GM18909 (cell line): ENCODE data around the gene FRAT2.

Experiments
- ATAC-seq: cut with Tn5 transposase; IDR thresholded peaks from one replicate; pipeline ENCODE4 v1.9.1; 2021; ENCODE audit warnings: mild to moderate bottlenecking; ENCODE audit not compliant: unreplicated experiment, poor library complexity

FRAT2 gene

DNA sequence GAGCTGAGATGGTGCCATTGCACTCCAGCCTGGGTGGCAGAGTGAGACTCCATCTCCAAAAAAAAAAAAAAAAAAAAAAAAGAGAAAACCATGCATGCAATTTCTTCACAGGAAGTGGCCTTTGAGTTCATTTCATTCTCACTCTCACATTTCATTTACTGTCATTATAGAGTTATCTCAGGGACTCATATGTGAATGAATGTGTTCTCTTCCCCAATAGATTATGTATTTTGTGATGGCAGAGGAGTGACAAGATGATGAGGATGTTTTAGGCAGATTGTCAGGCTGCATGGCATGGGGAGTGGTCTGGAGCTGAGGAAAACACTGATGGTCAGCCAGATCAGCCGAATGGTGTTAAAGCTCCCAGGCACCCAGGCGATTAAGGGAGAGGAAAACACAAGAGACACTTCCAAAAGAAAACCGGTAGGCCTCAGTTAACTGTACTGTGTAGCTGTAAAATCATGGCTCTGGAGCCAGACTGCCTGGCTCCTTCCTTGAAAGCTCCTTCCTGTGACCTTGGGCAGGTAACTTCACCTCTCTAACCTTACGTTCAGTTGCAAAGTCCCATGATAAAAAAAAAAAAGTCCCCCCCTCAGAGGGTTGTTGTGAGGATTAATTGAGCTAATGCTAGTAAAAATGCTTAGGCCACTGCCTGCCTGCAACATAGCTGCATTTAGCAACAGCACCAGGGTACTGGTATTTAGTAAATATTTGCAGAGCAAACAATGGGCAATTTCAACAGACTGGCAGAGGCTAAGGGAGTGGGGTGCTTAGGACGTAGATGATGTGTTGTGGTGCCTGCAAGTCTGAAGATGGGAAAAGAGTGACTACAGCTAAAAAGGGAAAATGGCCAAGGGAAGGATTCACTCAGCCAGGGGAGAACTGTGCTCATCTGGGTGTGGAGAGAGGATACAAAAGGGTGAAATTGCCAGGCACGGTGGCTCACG lies 6.9 kb downstream of the FRAT2 start:
- no peak for ATAC-seq

GRCh38 chr10:97325754-97326153 lies 8.8 kb downstream of the FRAT2 start:
- no peak for ATAC-seq

DNA sequence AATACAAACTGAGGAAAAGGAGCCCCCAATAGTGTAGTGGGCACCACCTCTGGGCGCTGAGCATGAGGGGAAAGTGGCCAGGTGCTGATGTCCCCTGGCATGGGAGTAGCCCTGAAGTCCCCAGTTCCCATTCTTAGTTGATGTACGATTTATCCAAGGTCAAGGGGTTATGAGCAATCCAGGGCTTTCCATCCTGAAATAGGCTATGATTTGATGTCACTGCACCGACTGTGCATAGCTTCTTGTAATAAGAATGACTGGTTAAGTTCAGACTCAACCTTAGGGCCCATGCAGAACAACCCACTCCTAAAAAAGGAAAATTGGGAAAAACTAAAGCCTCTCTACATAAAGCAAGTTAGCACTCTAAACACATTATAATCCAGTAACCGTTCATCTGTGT lies 11.0 kb downstream of the FRAT2 start:
- no peak for ATAC-seq

DNA sequence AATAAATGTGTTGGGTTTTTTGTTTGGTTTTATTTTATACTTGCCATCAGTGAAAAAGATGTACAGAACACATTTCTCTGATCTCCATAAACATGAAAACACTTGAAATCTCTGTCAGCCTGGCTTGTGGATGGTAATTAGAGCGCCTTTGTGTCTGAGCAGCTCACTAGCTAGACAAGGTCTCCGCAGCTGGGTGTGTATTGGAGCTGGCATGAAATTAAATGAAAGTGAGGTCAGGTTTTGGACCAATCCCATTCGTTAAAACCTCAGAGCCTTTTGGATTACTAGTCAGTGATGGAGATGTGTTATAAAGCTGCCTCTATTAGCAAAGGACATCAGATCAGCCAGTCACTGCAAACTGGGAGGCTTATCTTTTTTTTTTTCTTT lies 12.7 kb downstream of the FRAT2 start:
- no peak for ATAC-seq

GRCh38 chr10:97321032-97321803 lies 13.3 kb downstream of the FRAT2 start:
- no peak for ATAC-seq

DNA sequence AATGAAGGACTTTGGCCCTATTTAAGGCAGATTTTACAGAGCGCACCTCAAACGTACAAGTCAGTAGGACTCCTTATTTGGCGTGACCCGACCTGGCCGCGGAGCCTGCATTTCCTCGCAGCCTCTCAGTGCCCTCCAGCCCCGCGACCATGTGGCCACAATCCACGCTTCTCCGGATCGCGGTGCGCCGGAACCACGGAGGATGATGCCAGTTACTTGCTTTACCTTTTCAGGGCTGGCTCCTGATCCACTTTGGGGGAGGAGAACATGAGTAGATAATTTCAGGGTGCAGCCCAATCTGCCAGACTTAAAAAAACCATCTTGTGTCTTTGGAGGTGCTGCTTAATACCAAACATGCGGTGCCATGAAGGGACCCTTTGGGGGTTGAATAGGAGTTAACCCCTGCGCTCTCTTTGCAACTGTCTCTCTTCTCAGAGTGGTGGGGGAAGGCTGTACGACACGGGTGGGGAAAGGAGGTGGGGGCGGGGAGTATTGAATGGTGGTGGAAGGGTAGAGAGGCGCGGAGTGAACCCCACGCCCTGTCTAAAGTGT lies 14.0 kb downstream of the FRAT2 start:
- ATAC-seq, result no peak

DNA sequence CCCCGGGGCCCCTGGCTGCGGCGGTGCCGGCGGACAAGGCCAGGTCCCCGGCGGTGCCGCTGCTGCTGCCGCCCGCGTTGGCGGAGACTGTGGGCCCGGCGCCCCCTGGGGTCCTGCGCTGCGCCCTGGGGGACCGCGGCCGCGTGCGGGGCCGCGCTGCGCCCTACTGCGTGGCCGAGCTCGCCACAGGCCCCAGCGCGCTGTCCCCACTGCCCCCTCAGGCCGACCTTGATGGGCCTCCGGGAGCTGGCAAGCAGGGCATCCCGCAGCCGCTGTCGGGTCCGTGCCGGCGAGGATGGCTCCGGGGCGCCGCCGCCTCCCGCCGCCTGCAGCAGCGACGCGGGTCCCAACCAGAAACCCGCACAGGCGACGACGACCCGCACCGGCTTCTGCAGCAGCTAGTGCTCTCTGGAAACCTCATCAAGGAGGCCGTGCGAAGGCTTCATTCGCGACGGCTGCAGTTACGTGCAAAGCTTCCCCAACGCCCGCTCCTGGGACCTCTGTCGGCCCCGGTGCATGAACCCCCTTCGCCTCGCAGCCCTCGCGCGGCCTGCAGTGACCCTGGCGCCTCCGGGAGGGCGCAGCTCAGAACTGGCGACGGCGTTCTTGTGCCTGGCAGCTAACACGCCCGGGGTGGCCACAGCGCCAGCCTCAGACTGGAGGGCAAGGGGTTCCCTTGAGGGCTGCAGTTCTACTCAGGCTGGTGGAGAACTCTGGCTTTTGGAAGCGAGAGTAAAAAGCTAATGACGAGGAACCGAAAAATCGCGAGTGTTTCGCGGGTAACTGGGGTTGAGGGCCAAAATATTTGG lies 14.7 kb downstream of the FRAT2 start:
- ATAC-seq, result peak; percentile 39

DNA sequence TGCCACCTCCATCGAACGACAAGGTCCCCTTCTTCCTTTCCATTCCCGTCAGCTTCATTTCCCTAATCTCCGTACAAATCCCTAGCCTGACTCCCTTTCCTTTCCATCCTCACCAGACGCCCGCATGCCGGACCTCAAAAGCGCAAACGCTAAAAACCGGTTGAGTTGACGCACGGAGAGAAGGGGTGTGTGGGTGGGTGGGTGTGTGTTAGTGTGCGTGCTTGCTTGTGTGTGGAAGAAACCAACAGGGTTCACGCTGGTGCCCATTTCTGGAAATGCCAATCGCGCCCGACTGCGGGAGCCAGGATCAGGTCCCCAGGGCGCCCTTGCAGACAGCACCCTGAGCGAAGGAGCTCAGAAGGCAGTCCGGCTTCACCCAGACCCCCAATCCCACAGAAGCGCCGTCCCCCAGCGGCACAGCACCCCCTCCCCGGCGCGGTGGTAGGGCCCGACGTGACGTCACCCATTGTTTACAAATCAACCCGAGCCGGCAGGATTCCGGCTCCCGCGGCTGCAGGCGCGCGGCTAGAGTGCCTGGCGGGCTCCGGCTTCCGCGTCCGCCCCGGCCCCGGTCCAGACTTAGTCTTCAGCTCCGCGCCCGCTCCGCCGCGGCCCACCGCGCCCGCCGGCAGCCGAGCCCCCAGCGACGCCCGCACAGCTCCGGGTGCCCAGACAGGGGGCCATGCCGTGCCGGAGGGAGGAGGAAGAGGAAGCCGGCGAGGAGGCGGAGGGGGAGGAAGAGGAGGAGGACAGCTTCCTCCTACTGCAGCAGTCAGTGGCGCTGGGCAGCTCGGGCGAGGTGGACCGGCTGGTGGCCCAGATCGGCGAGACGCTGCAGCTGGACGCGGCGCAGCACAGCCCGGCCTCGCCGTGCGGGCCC lies 15.5 kb downstream of the FRAT2 start, which contains the start of gene FRAT1:
TSS of gene FRAT1 (plus strand) at position 500 of the 880 bp plus-strand sequence. CDS start at position 683, 183 bp downstream.
- ATAC-seq, result peak; percentile 85

GRCh38 chr10:97314671-97315070 lies 19.9 kb downstream of the FRAT2 start:
- ATAC-seq, result no peak

GRCh38 chr10:97312897-97313296 lies 21.6 kb downstream of the FRAT2 start:
- ATAC-seq, result no peak

- ATAC-seq, result no peak
These were observed 23.4 kb downstream of the FRAT2 start for GRCh38 chr10:97311111-97311626.

- no peak for ATAC-seq
These were observed 26.4 kb downstream of the FRAT2 start for GRCh38 chr10:97307866-97308780.

GRCh38 chr10:97307441-97307840 lies 27.1 kb downstream of the FRAT2 start:
- ATAC-seq, result no peak

DNA sequence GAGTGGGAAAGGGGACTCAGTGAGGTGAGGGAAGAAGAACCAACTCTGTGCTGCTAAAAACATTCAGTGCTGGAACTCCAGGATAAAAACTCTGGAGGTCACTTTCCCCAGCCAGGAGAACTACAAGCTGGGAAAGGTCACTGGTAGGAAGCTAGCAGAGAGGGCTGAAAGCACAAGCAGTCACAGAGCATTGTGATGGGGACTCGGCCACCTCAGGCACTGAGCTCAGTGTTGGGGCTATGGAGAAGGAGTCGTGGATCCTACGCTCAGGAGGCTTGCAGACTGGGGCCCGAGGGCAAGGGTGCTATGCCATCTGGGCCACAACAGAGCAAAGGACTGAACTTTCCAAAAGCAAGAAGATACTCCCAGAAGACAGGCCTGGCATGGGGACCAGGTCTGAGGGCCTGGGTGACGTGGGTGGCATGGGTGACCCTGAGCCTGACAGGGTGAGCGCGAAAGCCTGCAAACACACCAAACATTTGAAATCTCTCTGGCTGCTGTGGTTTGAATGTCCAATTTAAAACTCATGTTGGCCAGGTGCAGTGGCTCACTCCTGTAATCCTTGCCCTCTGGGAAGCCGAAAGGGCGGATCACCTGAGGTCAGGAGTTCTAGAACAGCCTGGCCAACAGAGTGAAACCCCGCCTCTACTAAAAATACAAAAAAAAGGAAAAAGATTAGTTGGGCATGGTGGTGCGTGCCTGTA lies 32.3 kb downstream of the FRAT2 start:
- ATAC-seq, result no peak

GRCh38 chr10:97300980-97301379 lies 33.5 kb downstream of the FRAT2 start:
- ATAC-seq, result no peak

GRCh38 chr10:97298223-97298571 lies 36.3 kb downstream of the FRAT2 start:
- ATAC-seq, result no peak

DNA sequence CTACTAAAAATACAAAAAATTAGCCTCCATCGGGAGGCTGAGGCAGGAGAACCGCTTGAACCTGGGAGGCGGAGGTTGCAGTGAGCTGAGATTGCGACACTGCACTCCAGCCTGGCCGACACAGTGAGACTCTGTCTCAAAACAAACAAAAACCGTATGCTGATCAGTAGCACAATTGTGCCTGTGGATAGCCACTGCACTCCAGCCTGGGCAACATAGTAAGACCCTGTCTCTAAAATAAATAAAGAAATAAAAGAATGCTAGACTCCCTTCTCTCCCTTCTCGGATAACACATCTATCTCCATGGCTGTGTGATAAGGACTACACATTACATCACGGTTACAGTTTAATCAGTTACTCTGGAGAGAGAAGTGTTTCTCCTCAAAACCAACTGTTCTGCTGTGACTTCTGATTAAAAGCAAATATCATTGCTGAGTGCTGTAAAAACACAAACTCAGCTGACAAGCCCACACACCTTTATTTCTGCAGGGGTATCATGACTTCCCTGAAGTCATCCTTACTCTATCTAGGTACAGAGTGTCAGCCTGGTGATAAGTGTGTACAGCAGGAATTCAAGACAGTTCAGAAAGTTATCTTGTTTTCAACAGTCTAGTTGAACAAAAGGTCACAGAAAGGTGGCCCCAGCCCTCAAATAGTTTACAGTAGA lies 36.8 kb downstream of the FRAT2 start:
- no peak for ATAC-seq
